HepG2 (cell line): ENCODE data around the gene EFCAB11. TPM values are rescaled to one million over a fixed set of nuclear protein-coding genes. Genes with fewer than 3 reads are reported as not detected.

Source experiments
- AHR ChIP-seq: IDR thresholded peaks from 2 replicates; pipeline ENCODE4 v1.6.1; 2018; ENCODE audit warnings: missing genetic modification reagents, missing compliant biosample characterization
- FOXA3 ChIP-seq: IDR thresholded peaks from 2 replicates; pipeline ENCODE4 v1.6.1; 2016; ENCODE audit warnings: missing genetic modification reagents, missing compliant biosample characterization
- KDM6A ChIP-seq: IDR thresholded peaks from 2 replicates; pipeline ENCODE4 v1.6.1; 2016; ENCODE audit warnings: low read depth
- PATZ1 ChIP-seq: sonication (generic); formaldehyde crosslinking; IDR thresholded peaks from 2 replicates; pipeline ENCODE4 v1.4.0; 2020; ENCODE audit warnings: missing genetic modification reagents
- SP140L ChIP-seq: sonication (generic); formaldehyde crosslinking; IDR thresholded peaks from 2 replicates; pipeline ENCODE4 v1.4.0; 2020; ENCODE audit warnings: missing genetic modification reagents, borderline replicate concordance
- TSC22D2 ChIP-seq: sonication (generic); formaldehyde crosslinking; IDR thresholded peaks from 2 replicates; pipeline ENCODE4 v1.5.1; 2020; ENCODE audit warnings: missing genetic modification reagents, mild to moderate bottlenecking, borderline replicate concordance
- ZHX2 ChIP-seq, 2 experiments: sonication (generic) in 1 of 2; formaldehyde crosslinking in 1 of 2; IDR thresholded peaks; 2 replicates each; pipeline versions ENCODE4 v1.6.1 to v1.9.0; 2014 to 2022; ENCODE audit warnings: antibody characterized with exemption in 1 of 2, borderline replicate concordance in 1 of 2, inconsistent platforms in 1 of 2, low read depth in 1 of 2, missing genetic modification reagents in 1 of 2
- ZMAT5 ChIP-seq: sonication (generic); formaldehyde crosslinking; IDR thresholded peaks from 2 replicates; pipeline ENCODE4 v1.5.0; 2020; ENCODE audit warnings: mild to moderate bottlenecking, low read depth, missing genetic modification reagents, borderline replicate concordance
- ZNF430 ChIP-seq: sonication (generic); formaldehyde crosslinking; IDR thresholded peaks from 2 replicates; pipeline ENCODE4 v1.9.0; 2021; ENCODE audit warnings: mild to moderate bottlenecking, missing genetic modification reagents
- ZNF609 ChIP-seq: sonication (generic); formaldehyde crosslinking; IDR thresholded peaks from 2 replicates; pipeline ENCODE4 v1.4.0; 2020; ENCODE audit warnings: mild to moderate bottlenecking, missing genetic modification reagents, borderline replicate concordance
- polyA plus RNA-seq, 8 experiments: library from polyadenylated mRNA; depleted of rRNA in 3 of 8; stranded (reverse) in 7 of 8; unstranded in 1 of 8; fragments of >200 nt; fragmentation: Illumina TruSeq in 4 of 8; extraction: Trizol in 4 of 8; gene quantifications; 2 replicates each; pipeline versions ENCODE4 v1.2.1 to v1.2.3, GENCODE V29; 2011 to 2016; ENCODE audit warnings: low read depth in 4 of 8, missing spikeins in 1 of 8, mixed read lengths in 1 of 8; ENCODE audit not compliant: insufficient read depth in 1 of 8
- total RNA-seq, 5 experiments: library from RNA; depleted of rRNA; stranded (reverse); fragments of >200 nt; fragmentation: Illumina TruSeq; extraction: Trizol; gene quantifications; 2 replicates each; pipeline ENCODE4 v1.2.3, GENCODE V29; 2016; ENCODE audit warnings: low read depth in 1 of 5

The EFCAB11 gene
- total and polyA plus RNA-seq, 2 of the 13 experiments (the other 11 are each of a cell fraction or from before 2014, with no cell fraction given): 8.2 to 31.5 TPM

GRCh38 chr14:89954070-89955021 lies at the start of gene EFCAB11 (continued):
- TF ChIP-seq ZNF609 (CRISPR knock-in tag) (no peak; the same call in 1 of the 2 replicates), SP140L (CRISPR knock-in tag) (no peak), TSC22D2 (CRISPR knock-in tag) (no peak), FOXA3 (CRISPR knock-in tag) (peak; percentile 60), KDM6A (CRISPR knock-in tag) (no peak), ZMAT5 (no peak), PATZ1 (CRISPR knock-in tag) (peak; percentile 34; the same call in 1 of the 2 replicates), AHR (CRISPR knock-in tag) (no peak), ZNF430 (CRISPR knock-in tag) (peak; percentile 78), ZHX2 (IDR thresholded peaks at IDR 0.05; ENCODE audit: low read depth) (no peak), ZHX2 (CRISPR knock-in tag; IDR thresholded peaks at IDR 0.05; ENCODE audit: borderline replicate concordance) (no peak)
